Measurements from ENCODE around the gene DIRAS1. TPM values are rescaled to one million over a fixed set of nuclear protein-coding genes. Genes with fewer than 3 reads are reported as not detected.
"Not testable (repeated sequence)": the region's sequence is repeated elsewhere in the genome, so short reads cannot be mapped to it uniquely, and the experiment has no call there.

Gene DIRAS1
- polyA plus RNA-seq, 1 donor = 1.3 TPM

- DNase-seq = no peak
Measured at GRCh38 chr19:2726160-2726855, 5.1 kb upstream of the DIRAS1 start.

- no peak for DNase-seq
Measured at GRCh38 chr19:2724148-2724557, 3.0 kb upstream of the DIRAS1 start.

- no peak for DNase-seq
Measured at GRCh38 chr19:2723747-2724146, 2.6 kb upstream of the DIRAS1 start.

- DNase-seq = no peak
Measured at GRCh38 chr19:2723345-2723715, 2.2 kb upstream of the DIRAS1 start.

GRCh38 chr19:2722541-2723344 lies 1.6 kb upstream of the DIRAS1 start:
- no peak for DNase-seq

GRCh38 chr19:2721570-2722540 lies 683 bp upstream of the DIRAS1 start:
- no peak for DNase-seq

GRCh38 chr19:2719920-2720776 lies 1.0 kb downstream of the DIRAS1 start:
- no peak for DNase-seq

- no peak for DNase-seq
Measured at GRCh38 chr19:2719232-2719735, 1.9 kb downstream of the DIRAS1 start.

- no peak for DNase-seq
Measured at GRCh38 chr19:2717638-2718541, 3.3 kb downstream of the DIRAS1 start.

GRCh38 chr19:2716722-2717637 lies 4.2 kb downstream of the DIRAS1 start:
- no peak for DNase-seq

GRCh38 chr19:2716275-2716650 lies 4.9 kb downstream of the DIRAS1 start:
- no peak for DNase-seq

- no peak for DNase-seq
Measured at GRCh38 chr19:2715470-2716274, 5.5 kb downstream of the DIRAS1 start.

GRCh38 chr19:2714531-2715269 lies 6.5 kb downstream of the DIRAS1 start:
- DNase-seq = no peak

GRCh38 chr19:2714102-2714501 lies 7.1 kb downstream of the DIRAS1 start:
- not testable (repeated sequence) for DNase-seq

- not testable (repeated sequence) for DNase-seq
Measured at GRCh38 chr19:2713170-2713569, 8.0 kb downstream of the DIRAS1 start.

GRCh38 chr19:2711875-2712205 lies 9.3 kb downstream of the DIRAS1 start:
- DNase-seq = no peak

- no peak for DNase-seq
Measured at GRCh38 chr19:2711172-2711874, 9.8 kb downstream of the DIRAS1 start.

Measured in hindlimb muscle (tissue), 1 donor.